OCI-LY3 (cell line): ENCODE results near the gene CST9L.

Experiments
- H2AFZ ChIP-seq: fragments of 200-600, 300-600 bp; shearing (Covaris generic); 2 replicates; pipeline ENCODE4 v1.6.0; 2014; ENCODE audit warnings: antibody characterized with exemption, low read depth, low read length
- H3K27ac ChIP-seq: fragments of 200-600, 300-600 bp; sonication (generic); 2 replicates; pipeline ENCODE4 v1.5.1; 2014; ENCODE audit warnings: mild to moderate bottlenecking, low read length, moderate library complexity, mixed read lengths
- H3K27me3 ChIP-seq: fragments of 200-600, 300-600 bp; sonication (generic); 2 replicates; pipeline ENCODE4 v1.6.1; 2014; ENCODE audit warnings: low read depth, low read length, mixed read lengths
- H3K36me3 ChIP-seq: fragments of 200-600, 300-600 bp; sonication (generic); replicated peaks from 2 replicates; pipeline ENCODE3; 2014; ENCODE audit warnings: low read depth, low read length, mixed read lengths
- H3K4me1 ChIP-seq: fragments of 300-600, 200-600 bp; sonication (generic); 2 replicates; pipeline ENCODE4 v1.6.1; 2014; ENCODE audit warnings: low read length, mixed read lengths
- H3K4me2 ChIP-seq: fragments of 200-600, 300-600 bp; sonication (generic); 2 replicates; pipeline ENCODE4 v1.6.1; 2014; ENCODE audit warnings: low read length, mixed read lengths
- H3K4me3 ChIP-seq: fragments of 300-600, 200-600 bp; sonication (generic); 2 replicates; pipeline ENCODE4 v1.5.1; 2014; ENCODE audit warnings: antibody characterized with exemption, mild to moderate bottlenecking, low read length, moderate library complexity
- H3K79me2 ChIP-seq: fragments of 300-600, 200-600 bp; shearing (Covaris generic); 2 replicates; pipeline ENCODE4 v1.6.1; 2014; ENCODE audit warnings: mild to moderate bottlenecking, low read length, mixed read lengths
- H3K9ac ChIP-seq: fragments of 300-600, 200-600 bp; shearing (Covaris generic); 2 replicates; pipeline ENCODE4 v1.6.0; 2014; ENCODE audit warnings: mild to moderate bottlenecking, low read length, moderate library complexity
- H3K9me3 ChIP-seq: fragments of 200-600, 300-600 bp; shearing (Covaris generic); 2 replicates; pipeline ENCODE4 v1.6.1; 2014; ENCODE audit warnings: low read length, mixed read lengths; ENCODE audit not compliant: insufficient read depth
- H4K20me1 ChIP-seq: fragments of 200-600, 300-600 bp; sonication (generic); 2 replicates; pipeline ENCODE4 v1.6.1; 2016; ENCODE audit warnings: low read length, mixed read lengths; ENCODE audit not compliant: insufficient read depth
- CTCF ChIP-seq: fragments of 200-600, 300-600 bp; sonication (generic); IDR thresholded peaks from 2 replicates; pipeline ENCODE4 v1.5.1; 2014; ENCODE audit warnings: antibody characterized with exemption, low read length, low read depth
- EZH2phosphoT487 ChIP-seq: fragments of 200-600 bp; shearing (Covaris generic); IDR thresholded peaks from 2 replicates; pipeline ENCODE4 v1.6.1; 2018; ENCODE audit warnings: antibody characterized with exemption, mixed run types, low read depth

Gene CST9L

GRCh38 chr20:23564927-23565326 lies 3.4 kb downstream of the CST9L start:
- H3K9me3 ChIP-seq = no peaks in the 10 kb centered on the region
- H4K20me1 ChIP-seq = no peaks in the 10 kb centered on the region
- no peak for TF ChIP-seq EZH2phosphoT487
- TF ChIP-seq CTCF = no peak
- peaks cover 17% of the 10 kb centered on the region; the same call in 1 of the 2 replicates for H3K27me3 ChIP-seq
- no peak overlapping the region for H3K4me3 ChIP-seq
- no peaks in the 10 kb centered on the region for H3K36me3 ChIP-seq
- H3K79me2 ChIP-seq = no peaks in the 10 kb centered on the region
- H2AFZ ChIP-seq = no peak overlapping the region
- no peaks in the 10 kb centered on the region for H3K4me1 ChIP-seq
- H3K4me2 ChIP-seq = no peak overlapping the region
- no peak overlapping the region for H3K27ac ChIP-seq
- no peak overlapping the region for H3K9ac ChIP-seq

GRCh38 chr20:23562721-23563342 lies 5.5 kb downstream of the CST9L start:
- Histone ChIP-seq H4K20me1 (no peaks in the 10 kb centered on the region), H3K4me3 (no peak overlapping the region), H3K4me2 (no peak overlapping the region), H3K9ac (no peak overlapping the region), H2AFZ (no peak overlapping the region), H3K4me1 (no peaks in the 10 kb centered on the region), H3K36me3 (no peaks in the 10 kb centered on the region), H3K9me3 (no peaks in the 10 kb centered on the region), H3K27ac (no peak overlapping the region), H3K79me2 (no peaks in the 10 kb centered on the region), H3K27me3 (peaks cover 17% of the 10 kb centered on the region; the same call in 1 of the 2 replicates)
- TF ChIP-seq EZH2phosphoT487 (no peak), CTCF (no peak)

GRCh38 chr20:23554401-23554800 lies 13.9 kb downstream of the CST9L start:
- no peak overlapping the region for H2AFZ ChIP-seq
- H3K4me2 ChIP-seq = no peak overlapping the region
- no peaks in the 10 kb centered on the region for H3K4me1 ChIP-seq
- TF ChIP-seq EZH2phosphoT487 (no peak), CTCF (no peak)
- H3K79me2 ChIP-seq = no peaks in the 10 kb centered on the region
- no peak overlapping the region for H3K4me3 ChIP-seq
- no peak overlapping the region for H3K9ac ChIP-seq
- H4K20me1 ChIP-seq = no peaks in the 10 kb centered on the region
- no peaks in the 10 kb centered on the region for H3K9me3 ChIP-seq
- peaks cover 28% of the 10 kb centered on the region for H3K27me3 ChIP-seq
- no peak overlapping the region for H3K27ac ChIP-seq
- no peaks in the 10 kb centered on the region for H3K36me3 ChIP-seq

GRCh38 chr20:23551786-23552185 lies 16.5 kb downstream of the CST9L start:
- TF ChIP-seq CTCF (no peak), EZH2phosphoT487 (no peak)
- H3K4me1 ChIP-seq = no peaks in the 10 kb centered on the region
- H3K4me2 ChIP-seq = no peak overlapping the region
- H3K27ac ChIP-seq = no peak overlapping the region
- H3K36me3 ChIP-seq = no peaks in the 10 kb centered on the region
- H3K27me3 ChIP-seq = peaks cover 40% of the 10 kb centered on the region
- no peak overlapping the region for H3K9ac ChIP-seq
- no peak overlapping the region for H3K4me3 ChIP-seq
- no peaks in the 10 kb centered on the region for H4K20me1 ChIP-seq
- H3K79me2 ChIP-seq = no peaks in the 10 kb centered on the region
- H2AFZ ChIP-seq = no peak overlapping the region
- H3K9me3 ChIP-seq = no peaks in the 10 kb centered on the region
